ENCODE data around the gene GRAP2. TPM values are rescaled to one million over a fixed set of nuclear protein-coding genes. Genes with fewer than 3 reads are reported as not detected.

Gene GRAP2
- total RNA-seq, result 12.3 TPM

DNA sequence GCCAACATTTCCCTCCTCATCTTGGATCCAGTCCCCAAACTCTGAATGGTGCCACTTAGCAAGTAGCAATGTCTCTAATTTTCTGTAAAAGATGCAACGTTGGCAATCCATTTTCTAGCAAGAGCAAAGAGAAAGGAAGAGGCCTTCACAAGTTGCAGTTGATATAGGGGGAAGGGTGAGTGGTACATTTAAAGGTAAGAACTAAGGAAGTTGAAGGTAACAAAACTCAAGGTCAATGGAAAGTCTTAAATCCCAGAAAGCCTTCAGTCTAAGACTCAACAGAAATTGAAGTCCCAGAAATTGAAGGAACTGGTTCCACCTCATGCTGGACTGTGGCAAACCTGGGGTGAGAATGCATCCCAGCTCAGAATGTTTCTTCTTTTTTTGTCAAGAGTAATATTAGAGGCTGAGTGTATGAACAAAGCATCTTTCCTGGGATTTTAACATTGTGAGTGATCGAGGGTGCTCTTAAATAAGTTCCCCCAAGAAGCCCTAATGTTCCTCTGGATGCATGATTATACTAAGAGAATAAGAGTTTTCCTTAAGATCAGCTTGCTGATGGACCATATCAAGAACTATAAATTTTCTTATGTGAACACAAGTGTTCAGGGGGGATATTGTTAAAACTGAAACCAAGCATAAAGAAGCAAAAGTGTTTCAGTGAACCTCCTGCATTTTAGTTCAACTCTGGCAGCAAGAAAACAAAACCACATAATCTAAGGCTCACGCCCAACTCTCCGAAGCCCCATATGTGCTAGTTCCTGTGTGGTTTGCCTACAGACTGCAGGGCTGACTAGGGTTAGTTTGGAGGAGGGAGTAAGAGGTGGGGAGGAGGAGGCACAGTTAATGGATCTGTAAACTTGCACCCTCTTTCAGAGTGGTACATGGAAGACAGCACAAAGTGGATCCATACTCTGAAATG, at the start of gene GRAP2:
Gene GRAP2 (plus strand): TSS at position 779 of the 922 bp plus-strand sequence. CDS start 46,023 bp downstream, outside the sequence.
- TF ChIP-seq, protein P1, sequence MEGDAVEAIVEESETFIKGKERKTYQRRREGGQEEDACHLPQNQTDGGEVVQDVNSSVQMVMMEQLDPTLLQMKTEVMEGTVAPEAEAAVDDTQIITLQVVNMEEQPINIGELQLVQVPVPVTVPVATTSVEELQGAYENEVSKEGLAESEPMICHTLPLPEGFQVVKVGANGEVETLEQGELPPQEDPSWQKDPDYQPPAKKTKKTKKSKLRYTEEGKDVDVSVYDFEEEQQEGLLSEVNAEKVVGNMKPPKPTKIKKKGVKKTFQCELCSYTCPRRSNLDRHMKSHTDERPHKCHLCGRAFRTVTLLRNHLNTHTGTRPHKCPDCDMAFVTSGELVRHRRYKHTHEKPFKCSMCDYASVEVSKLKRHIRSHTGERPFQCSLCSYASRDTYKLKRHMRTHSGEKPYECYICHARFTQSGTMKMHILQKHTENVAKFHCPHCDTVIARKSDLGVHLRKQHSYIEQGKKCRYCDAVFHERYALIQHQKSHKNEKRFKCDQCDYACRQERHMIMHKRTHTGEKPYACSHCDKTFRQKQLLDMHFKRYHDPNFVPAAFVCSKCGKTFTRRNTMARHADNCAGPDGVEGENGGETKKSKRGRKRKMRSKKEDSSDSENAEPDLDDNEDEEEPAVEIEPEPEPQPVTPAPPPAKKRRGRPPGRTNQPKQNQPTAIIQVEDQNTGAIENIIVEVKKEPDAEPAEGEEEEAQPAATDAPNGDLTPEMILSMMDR (IDR thresholded peaks at IDR 0.05), result no peak
- TF ChIP-seq POLR2A (IDR thresholded peaks at IDR 0.05) (no peak), POLR2AphosphoS5 (IDR thresholded peaks at IDR 0.05; ENCODE audit: insufficient read depth in 1 of 2, low read depth in 1 of 2) (no peak)
- intact Hi-C loops (cut with DNase I), result no loop called here
- no peaks in the 10 kb centered on the region for H3K36me3 ChIP-seq
- H3K4me1 ChIP-seq, result no peaks in the 10 kb centered on the region
- no peaks in the 10 kb centered on the region for H3K9me3 ChIP-seq
- peak within 1 kb of the TSS in 1 of 2 donors; percentile 21 for H3K4me3 ChIP-seq
- no peaks in the 10 kb centered on the region for H3K27me3 ChIP-seq
- no peak for DNase-seq (ENCODE audit: extremely low spot score in 2 of 2)
- no peak within 1 kb of the TSS for H3K27ac ChIP-seq

DNA sequence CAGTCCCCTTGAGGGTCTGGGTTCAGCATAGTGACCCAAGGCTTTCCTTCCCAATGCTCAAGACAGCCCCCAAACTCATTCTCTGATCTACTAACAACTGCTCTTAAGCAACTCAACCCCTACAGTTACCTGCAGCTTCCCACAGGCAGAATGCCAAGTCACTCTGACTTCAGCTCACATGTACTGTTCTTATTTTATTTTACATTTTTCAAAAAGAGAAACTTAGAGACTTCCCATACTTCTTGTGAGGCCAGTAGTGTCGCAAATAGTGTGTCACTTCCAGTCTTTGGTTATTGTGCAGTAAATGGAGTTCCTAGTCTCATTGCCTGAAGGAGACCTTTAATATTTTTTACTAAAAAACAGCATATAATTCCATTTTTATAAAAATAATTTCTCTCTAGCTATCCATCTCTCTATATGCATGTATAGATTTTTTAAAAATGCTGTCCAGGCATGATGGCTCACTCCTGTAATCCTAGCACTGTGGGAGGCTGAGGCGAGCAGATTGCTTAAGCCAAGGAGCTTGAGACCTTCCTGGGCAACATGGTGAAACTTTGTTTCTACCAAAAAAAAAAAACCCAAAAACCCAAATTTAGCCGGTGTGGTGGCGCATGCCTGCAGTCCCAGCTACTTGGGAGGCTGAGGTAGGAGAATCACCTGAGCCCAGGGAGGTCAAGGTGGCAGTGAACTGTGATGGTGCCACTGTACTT, 49.1 kb upstream of the GRAP2 start:
- no peak overlapping the region for H3K27ac ChIP-seq
- DNase-seq (ENCODE audit: extremely low spot score in 2 of 2), result no peak
- intact Hi-C loops (cut with DNase I), result no loop called here
- TF ChIP-seq, protein P1 (IDR thresholded peaks at IDR 0.05), result no peak
- no peak for TF ChIP-seq POLR2AphosphoS5 (IDR thresholded peaks at IDR 0.05; ENCODE audit: insufficient read depth in 1 of 2, low read depth in 1 of 2)
- no peak for TF ChIP-seq POLR2A (IDR thresholded peaks at IDR 0.05)
- H3K9me3 ChIP-seq, result no peaks in the 10 kb centered on the region
- H3K27me3 ChIP-seq, result no peaks in the 10 kb centered on the region
- no peak overlapping the region for H3K4me3 ChIP-seq
- no peaks in the 10 kb centered on the region for H3K36me3 ChIP-seq
- no peaks in the 10 kb centered on the region for H3K4me1 ChIP-seq

DNA sequence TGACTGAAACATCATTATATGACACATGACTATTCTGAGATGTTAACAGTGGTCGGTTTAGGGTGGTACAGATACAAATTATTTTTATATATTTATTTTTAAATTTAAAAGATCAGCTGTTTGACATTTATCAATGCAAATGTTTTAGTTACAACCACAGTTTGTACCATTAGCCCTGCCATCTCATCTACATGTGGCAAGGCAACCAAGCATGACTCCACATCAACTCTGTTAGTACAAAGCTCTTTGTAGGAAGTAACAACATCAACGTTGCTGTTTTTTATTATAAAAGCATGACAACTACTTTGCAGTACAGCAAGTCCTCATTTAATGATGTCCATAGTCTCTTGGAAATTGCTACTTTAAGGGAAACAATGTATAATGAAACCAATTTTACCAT, 48.1 kb upstream of the GRAP2 start:
- no peak overlapping the region for H3K27ac ChIP-seq
- TF ChIP-seq POLR2AphosphoS5 (IDR thresholded peaks at IDR 0.05; ENCODE audit: insufficient read depth in 1 of 2, low read depth in 1 of 2), result no peak
- TF ChIP-seq, protein P1 (IDR thresholded peaks at IDR 0.05), result no peak
- TF ChIP-seq POLR2A (IDR thresholded peaks at IDR 0.05), result no peak
- H3K9me3 ChIP-seq, result no peaks in the 10 kb centered on the region
- H3K4me1 ChIP-seq, result no peaks in the 10 kb centered on the region
- intact Hi-C loops (cut with DNase I), result no loop called here
- no peak for DNase-seq (ENCODE audit: extremely low spot score in 2 of 2)
- no peaks in the 10 kb centered on the region for H3K36me3 ChIP-seq
- H3K4me3 ChIP-seq, result no peak overlapping the region
- H3K27me3 ChIP-seq, result no peaks in the 10 kb centered on the region

DNA sequence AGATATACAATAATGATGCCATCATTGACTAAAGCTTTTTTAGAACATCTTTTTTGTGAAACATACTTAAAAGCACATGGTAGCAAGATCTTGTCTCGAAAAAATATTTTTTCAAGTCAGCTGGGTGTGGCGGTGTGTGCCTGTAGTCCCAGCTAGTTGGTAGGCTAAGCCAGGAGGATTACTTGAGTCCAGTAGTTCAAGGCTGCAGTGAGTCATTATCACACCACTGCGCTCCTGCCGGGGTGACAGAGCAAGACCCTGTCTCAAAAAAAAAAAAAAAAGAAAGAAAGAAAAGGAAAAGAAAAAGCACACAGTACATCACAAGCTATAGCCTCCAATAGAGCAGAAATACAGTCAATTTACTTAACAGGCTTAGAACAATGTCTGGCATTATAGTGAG, 44.3 kb upstream of the GRAP2 start:
- Histone ChIP-seq H3K27me3 (no peaks in the 10 kb centered on the region), H3K4me1 (no peaks in the 10 kb centered on the region), H3K4me3 (no peak overlapping the region), H3K9me3 (no peaks in the 10 kb centered on the region), H3K36me3 (no peaks in the 10 kb centered on the region), H3K27ac (no peak overlapping the region)
- intact Hi-C loops (cut with DNase I), result no loop called here
- TF ChIP-seq POLR2AphosphoS5 (IDR thresholded peaks at IDR 0.05; ENCODE audit: insufficient read depth in 1 of 2, low read depth in 1 of 2) (no peak), POLR2A (IDR thresholded peaks at IDR 0.05) (no peak)
- TF ChIP-seq, protein P1 (IDR thresholded peaks at IDR 0.05), result no peak
- DNase-seq (ENCODE audit: extremely low spot score in 2 of 2), result no peak

Data from vagina (tissue), 2 donors.